K562 (cell line): ENCODE results near the gene SLC35B4. TPM values are rescaled to one million over a fixed set of nuclear protein-coding genes. Genes with fewer than 3 reads are reported as not detected.

Experiments used
- ATAC-seq: fragments of 200-7000 bp; cut with Tn5 transposase; 3 replicates; pipeline ENCODE4 v1.9.1; 2020; ENCODE audit warnings: moderate library complexity
- BruUV-seq: library from RNA; stranded (reverse); fragments of 400-500 nt; replicated peaks from 2 replicates; lab custom pipeline; 2021; lab: Mats Ljungman, UMichigan
- CTCF ChIA-PET: fragments of 300-600 bp; formaldehyde crosslinking; extraction: SDS; loops from one replicate; lab custom pipeline; 2021; ENCODE audit warnings: low intra/inter-chr PET ratio; lab: Yijun Ruan, JAX
- POLR2A ChIA-PET: fragments of 300-600, 350-650 bp; sonication (Branson Sonifier 250); formaldehyde crosslinking; extraction: SDS; loops from one replicate; lab custom pipeline; 2021; ENCODE audit warnings: antibody characterized with exemption, inconsistent platforms; lab: Yijun Ruan, JAX
- DNase-seq, 4 experiments: peaks; one replicate each; pipeline versions ENCODE4 v3.0.0 to v3.0.0-alpha.2; 2011 to 2018; ENCODE audit warnings: low spot score in 3 of 4, mixed read lengths in 3 of 4; ENCODE audit errors: extremely low read depth in 1 of 4
- FAIRE-seq: peaks from 2 replicates; lab custom pipeline; 2011; peaks lifted over from hg19 to GRCh38; lab: Jason Lieb, UNC
- H2AFZ ChIP-seq: 2 replicates; pipeline ENCODE4 v1.6.0; 2011; ENCODE audit warnings: low read depth, low read length, control low read depth, inconsistent platforms
- H3K27ac ChIP-seq: fragments of 200-600 bp; 3 replicates; pipeline ENCODE4 v1.8.0; 2011; ENCODE audit warnings: low read depth, mild to moderate bottlenecking, control low read depth, inconsistent platforms, low read length, moderate library complexity, mixed read lengths; ENCODE audit errors: extremely low read depth
- H3K27me3 ChIP-seq, 2 experiments: fragments of 300-600 bp in 1 of 2; 2 replicates in 1 of 2; 3 replicates in 1 of 2; pipeline versions ENCODE4 v1.6.0 to v1.8.0; 2011; ENCODE audit warnings: inconsistent platforms in 2 of 2, low read length in 2 of 2, mild to moderate bottlenecking in 1 of 2, mixed read lengths in 1 of 2, moderate library complexity in 1 of 2; ENCODE audit not compliant: control insufficient read depth in 2 of 2, insufficient read depth in 2 of 2
- H3K36me3 ChIP-seq: fragments of 300-600 bp; 3 replicates; pipeline ENCODE4 v1.8.0; 2011; ENCODE audit warnings: mild to moderate bottlenecking, low read length, inconsistent platforms; ENCODE audit not compliant: control insufficient read depth, insufficient read depth
- H3K4me1 ChIP-seq, 2 experiments: fragments of 200-600 bp in 1 of 2; replicated peaks in 1 of 2; 2 replicates in 1 of 2; 3 replicates in 1 of 2; pipeline versions ENCODE4 v1.5.1 to v1.8.0; 2011; ENCODE audit warnings: inconsistent platforms in 2 of 2, low read length in 2 of 2, mild to moderate bottlenecking in 1 of 2, mixed read lengths in 1 of 2, moderate library complexity in 1 of 2; ENCODE audit not compliant: control insufficient read depth in 2 of 2, insufficient read depth in 2 of 2
- H3K4me2 ChIP-seq: 2 replicates; pipeline ENCODE4 v1.6.1; 2011; ENCODE audit warnings: low read length, control low read depth, inconsistent platforms, mixed read lengths; ENCODE audit not compliant: insufficient read depth
- H3K4me3 ChIP-seq: fragments of 200-600 bp; sonication (generic), shearing (Covaris generic); 2 replicates; pipeline ENCODE4 v1.5.1; 2016; ENCODE audit warnings: control low read depth, inconsistent platforms
- H3K79me2 ChIP-seq: fragments of 200-600 bp; 3 replicates; pipeline ENCODE4 v1.8.0; 2011; ENCODE audit warnings: low read length, inconsistent platforms; ENCODE audit not compliant: control insufficient read depth, insufficient read depth
- H3K9ac ChIP-seq, 2 experiments: 2 replicates each; pipeline versions ENCODE4 v1.6.0 to v1.6.1; 2011; ENCODE audit warnings: low read depth in 2 of 2, low read length in 2 of 2, control low read depth in 1 of 2, inconsistent platforms in 1 of 2, mild to moderate bottlenecking in 1 of 2, mixed read lengths in 1 of 2; ENCODE audit not compliant: insufficient read depth in 1 of 2
- H3K9me1 ChIP-seq: one replicate; pipeline ENCODE4 v1.6.0; 2011; ENCODE audit warnings: inconsistent platforms, mild to moderate bottlenecking, low read length, moderate library complexity; ENCODE audit not compliant: control insufficient read depth, insufficient read depth
- H3K9me3 ChIP-seq: replicated peaks from 2 replicates; pipeline ENCODE4 v1.5.1; 2011; ENCODE audit warnings: low read depth, low read length, inconsistent platforms; ENCODE audit not compliant: control insufficient read depth, insufficient read depth
- H4K20me1 ChIP-seq: replicated peaks from 2 replicates; pipeline ENCODE4 v1.6.1; 2011; ENCODE audit warnings: low read length, inconsistent platforms, mixed read lengths; ENCODE audit not compliant: control insufficient read depth, insufficient read depth
- FIP1L1 ChIP-seq: fragments of 200-400 bp; formaldehyde crosslinking; IDR thresholded peaks from 2 replicates; pipeline ENCODE4 v1.6.1; 2018; ENCODE audit warnings: mild to moderate bottlenecking, low read depth, low read length; ENCODE audit not compliant: poor library complexity, severe bottlenecking
- ID3 ChIP-seq, 2 experiments: fragments of 250-450 bp in 1 of 2; fragments of 450-650 bp in 1 of 2; sonication (Bioruptor Pico) in 1 of 2; IDR thresholded peaks; 2 replicates each; pipeline versions ENCODE4 v1.6.1 to v1.8.0; 2016 to 2021; ENCODE audit warnings: mild to moderate bottlenecking in 2 of 2, moderate library complexity in 2 of 2, missing compliant biosample characterization in 1 of 2, missing genetic modification characterization in 1 of 2
- ILF3 ChIP-seq: fragments of 450-650 bp; IDR thresholded peaks from 2 replicates; pipeline ENCODE4 v1.6.1; 2018; ENCODE audit warnings: antibody characterized with exemption, mild to moderate bottlenecking, moderate library complexity, borderline replicate concordance
- ILK ChIP-seq: fragments of 450-650 bp; IDR thresholded peaks from 2 replicates; pipeline ENCODE4 v1.6.1; 2016; ENCODE audit warnings: missing genetic modification characterization, low read depth, mild to moderate bottlenecking, missing compliant biosample characterization, moderate library complexity, borderline replicate concordance
- IRF2 ChIP-seq: sonication (generic); formaldehyde crosslinking; IDR thresholded peaks from 2 replicates; pipeline ENCODE4 v1.8.1; 2022; ENCODE audit warnings: mild to moderate bottlenecking, missing genetic modification reagents
- KLF1 ChIP-seq: fragments of 450-650 bp; IDR thresholded peaks from 2 replicates; pipeline ENCODE4 v1.6.1; 2016; ENCODE audit warnings: missing genetic modification characterization, missing compliant biosample characterization
- KLF10 ChIP-seq: fragments of 250-450 bp; sonication (Bioruptor Pico); IDR thresholded peaks from 2 replicates; pipeline ENCODE4 v1.6.1; 2021; ENCODE audit warnings: matching md5 sums
- LCOR ChIP-seq: sonication (generic); formaldehyde crosslinking; IDR thresholded peaks from 2 replicates; pipeline ENCODE4 v1.8.0; 2022; ENCODE audit warnings: mild to moderate bottlenecking, missing genetic modification reagents
- MTA3 ChIP-seq: fragments of 450-650 bp; formaldehyde crosslinking; IDR thresholded peaks from 2 replicates; pipeline ENCODE4 v1.6.1; 2017; ENCODE audit warnings: mild to moderate bottlenecking, borderline replicate concordance
- NKRF ChIP-seq: fragments of 450-650 bp; IDR thresholded peaks from 2 replicates; pipeline ENCODE4 v1.6.1; 2016; ENCODE audit warnings: borderline replicate concordance
- POLR2AphosphoS2 ChIP-seq: IDR thresholded peaks from 2 replicates; pipeline ENCODE4 v1.6.1; 2012; ENCODE audit warnings: low read length, improper control_type of control experiment
- POLR2AphosphoS5 ChIP-seq: IDR thresholded peaks from 2 replicates; pipeline ENCODE4 v1.6.1; 2011; ENCODE audit warnings: mild to moderate bottlenecking, low read depth, low read length, moderate library complexity; ENCODE audit not compliant: control insufficient read depth, insufficient read depth
- RUNX1 ChIP-seq: sonication (generic); IDR thresholded peaks from 2 replicates; pipeline ENCODE4 v1.6.1; 2016; ENCODE audit warnings: antibody characterized with exemption, low read depth
- ZKSCAN1 ChIP-seq: fragments of 150-350 bp; IDR thresholded peaks from 2 replicates; pipeline ENCODE4 v1.6.1; 2016; ENCODE audit warnings: low read depth, low read length
- ZNF133 ChIP-seq: fragments of 250-450 bp; sonication (Bioruptor Pico); IDR thresholded peaks from 2 replicates; pipeline ENCODE4 v1.4.0; 2020; ENCODE audit warnings: mild to moderate bottlenecking
- WGBS: fragments of 100-300 bp; shearing (Covaris generic); methylation state at CpG from one replicate; pipeline ENCODE4 v1.1.6; 2016; ENCODE audit warnings: low coverage, mixed read lengths; ENCODE audit not compliant: insufficient coverage; ENCODE audit errors: missing lambda C conversion rate; 5-methylcytosine and 5-hydroxymethylcytosine counted together
- in situ Hi-C: fragments of 300-500 bp; cut with MboI; formaldehyde crosslinking; loops from 4 replicates; pipeline ENCODE4 v1.15.0; 2018; ENCODE audit warnings: inconsistent platforms, mixed read lengths
- intact Hi-C: fragments of 100-400 bp; cut with micrococcal nuclease; formaldehyde crosslinking; loops from 2 replicates; pipeline ENCODE4 v1.14.2; 2022
- polyA plus RNA-seq, 8 experiments: library from polyadenylated mRNA; depleted of rRNA in 4 of 8; stranded (reverse) in 5 of 8; unstranded in 3 of 8; fragments of >200 nt; fragmentation: Nextera tagmentation in 2 of 8; fragmentation: Illumina TruSeq in 1 of 8; extraction: Ambion mirVana in 2 of 8; extraction: Trizol in 1 of 8; gene quantifications; 2 replicates each; pipeline versions ENCODE4 v1.2.1 to v1.2.3, GENCODE V29; 2011 to 2014; ENCODE audit warnings: inconsistent platforms in 1 of 8, missing spikeins in 1 of 8
- total RNA-seq, 7 experiments: library from RNA; depleted of rRNA in 6 of 7; stranded (reverse); fragments of >200 nt in 6 of 7; fragmentation: Illumina TruSeq in 2 of 7; extraction: Trizol in 2 of 7; gene quantifications; 2 replicates each; pipeline versions ENCODE4 v1.2.1 to v1.2.3, GENCODE V29; 2011 to 2021; ENCODE audit warnings: low replicate concordance in 1 of 7

SLC35B4 gene
- total and polyA plus RNA-seq, 9 of the 15 experiments (the other 6 are each of a cell fraction or from before 2014, with no cell fraction given), result 6.1 to 34.9 (median 17.6) TPM

DNA sequence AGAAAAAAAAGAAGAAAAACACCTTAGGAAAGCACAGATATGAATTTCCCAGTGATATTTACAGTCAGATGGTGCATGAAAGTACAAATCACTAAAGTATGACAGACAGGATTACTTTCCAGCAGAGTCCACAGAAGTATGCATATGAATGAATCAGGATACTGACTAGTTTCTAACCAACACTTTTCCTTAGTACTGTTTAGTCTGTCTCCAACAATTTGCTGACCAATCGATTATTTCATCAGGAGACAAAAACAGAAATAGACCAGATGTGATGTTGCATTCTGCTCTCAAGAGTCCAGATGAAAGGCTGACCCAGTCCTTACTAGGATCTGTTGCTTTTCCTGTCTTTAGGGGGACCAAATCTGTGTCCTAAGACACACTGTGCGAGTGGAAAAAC, 14.6 kb downstream of the SLC35B4 start:
- TF ChIP-seq ZKSCAN1, result no peak
- TF ChIP-seq, all 486 proteins: peak for 0
- ChIA-PET CTCF (no interaction called here), POLR2A (interaction anchor here (0.6 to 1.2 kb wide), 3 partner anchors 14 to 839 kb away, joined by 3 read pairs; no protein-coding TSS in a partner anchor)
- Histone ChIP-seq H3K27ac (no peak overlapping the region), H4K20me1 (no peaks in the 10 kb centered on the region), H2AFZ (no peak overlapping the region), H3K9me1 (no peaks in the 10 kb centered on the region), H3K9ac (no peak overlapping the region), H3K4me1 (no peaks in the 10 kb centered on the region), H3K36me3 (peaks cover 64% of the 10 kb centered on the region), H3K9me3 (no peaks in the 10 kb centered on the region), H3K79me2 (no peaks in the 10 kb centered on the region), H3K4me2 (no peak overlapping the region), H3K27me3 (no peaks in the 10 kb centered on the region), H3K4me3 (no peak overlapping the region)
- in situ Hi-C loops (no loop called here), intact Hi-C loops (no loop called here)
- 53% methylated on average over 2 of the region's 2 CpGs for WGBS
- BruUV-seq, result no TSS peak
- no peak for DNase-seq
- no peak for FAIRE-seq
- ATAC-seq, result no peak

GRCh38 chr7:134301592-134301991, 15.1 kb downstream of the SLC35B4 start:
- Histone ChIP-seq H2AFZ (no peak overlapping the region), H4K20me1 (no peaks in the 10 kb centered on the region), H3K27me3 (no peaks in the 10 kb centered on the region), H3K4me2 (no peak overlapping the region), H3K4me3 (no peak overlapping the region), H3K79me2 (no peaks in the 10 kb centered on the region), H3K4me1 (no peaks in the 10 kb centered on the region), H3K9me3 (no peaks in the 10 kb centered on the region), H3K9ac (no peak overlapping the region), H3K27ac (no peak overlapping the region), H3K36me3 (peaks cover 62% of the 10 kb centered on the region), H3K9me1 (no peaks in the 10 kb centered on the region)
- DNase-seq (no peak), ATAC-seq (no peak), FAIRE-seq (no peak)
- whole genome bisulfite sequencing, result 90% methylated on average over 3 of the region's 3 CpGs
- intact Hi-C loops (no loop called here), in situ Hi-C loops (no loop called here)
- ChIA-PET CTCF (no interaction called here), POLR2A (interaction anchor here (0.6 to 1.8 kb wide), 4 partner anchors 9 to 839 kb away, joined by 3 to 7 read pairs (median 3); partner anchors contain the start of gene SLC35B4)
- BruUV-seq, result no TSS peak
- TF ChIP-seq ILK (tag) (no peak), ILF3 (no peak), IRF2 (CRISPR knock-in tag) (no peak), FIP1L1 (no peak), KLF10 (CRISPR knock-in tag) (no peak), ID3 (CRISPR knock-in tag; IDR thresholded peaks at IDR 0.05) (no peak), ID3 (tag; IDR thresholded peaks at IDR 0.05) (no peak), NKRF (no peak), POLR2AphosphoS5 (no peak), ZNF133 (CRISPR knock-in tag) (no peak), RUNX1 (no peak), POLR2AphosphoS2 (no peak), KLF1 (tag) (no peak), LCOR (CRISPR knock-in tag) (no peak), MTA3 (no peak)
